Erythroblast (primary cell): ENCODE data around the gene TBCA.

Experiments used
- GATA1 ChIP-seq: IDR thresholded peaks from 2 replicates; pipeline ENCODE4 v1.6.1; 2011; ENCODE audit warnings: low read depth, mild to moderate bottlenecking, control low read depth, low read length, moderate library complexity
- POLR2A ChIP-seq: IDR thresholded peaks from 2 replicates; pipeline ENCODE4 v1.6.1; 2011; ENCODE audit warnings: mild to moderate bottlenecking, low read length

- no peak for TF ChIP-seq POLR2A
- no peak for TF ChIP-seq GATA1
Measured at GRCh38 chr5:77784735-77785134, 8.6 kb upstream of the TBCA start.
